OCI-LY7 (cell line): ENCODE measurements around the gene DDRGK1. TPM values are rescaled to one million over a fixed set of nuclear protein-coding genes. Genes with fewer than 3 reads are reported as not detected.
A peak's percentile ranks its signal among the peaks of the same experiment; 100 is the strongest.

Experiments used
- BruUV-seq: library from RNA; stranded (reverse); fragments of 400-500 nt; replicated peaks from 2 replicates; lab custom pipeline; 2021; lab: Mats Ljungman, UMichigan
- CTCF ChIA-PET: fragments of 300-600 bp; sonication (Branson Sonifier 250); formaldehyde crosslinking; loops from one replicate; lab custom pipeline; 2022; ENCODE audit warnings: antibody characterized with exemption; ENCODE audit not compliant: unreplicated experiment; lab: Charles Lee
- POLR2A ChIA-PET: fragments of 300-600 bp; sonication (Branson Sonifier 250); formaldehyde crosslinking; loops from one replicate; lab custom pipeline; 2022; ENCODE audit warnings: antibody characterized with exemption; lab: Charles Lee
- DNase-seq: peaks from one replicate; pipeline ENCODE4 v3.0.0-alpha.2; 2015; ENCODE audit warnings: low spot score
- H2AFZ ChIP-seq: fragments of 200-600 bp; sonication (generic), shearing (Covaris generic); 2 replicates; pipeline ENCODE4 v1.6.1; 2014; ENCODE audit warnings: mild to moderate bottlenecking, antibody characterized with exemption, low read length, moderate library complexity
- H3K27ac ChIP-seq: fragments of 200-600 bp; sonication (generic); 2 replicates; pipeline ENCODE4 v1.5.1; 2014; ENCODE audit warnings: mixed run types, low read depth, mild to moderate bottlenecking, moderate library complexity, low read length, inconsistent platforms; ENCODE audit not compliant: poor library complexity, severe bottlenecking
- H3K36me3 ChIP-seq: fragments of 200-600 bp; sonication (generic); 2 replicates; pipeline ENCODE4 v1.6.1; 2014; ENCODE audit warnings: mild to moderate bottlenecking, antibody characterized with exemption, low read length, moderate library complexity, mixed read lengths; ENCODE audit not compliant: insufficient read depth
- H3K4me1 ChIP-seq: fragments of 200-600 bp; sonication (generic); 2 replicates; pipeline ENCODE4 v1.5.1; 2014; ENCODE audit warnings: mild to moderate bottlenecking, low read length; ENCODE audit not compliant: insufficient read depth, poor library complexity, severe bottlenecking
- H3K4me2 ChIP-seq: fragments of 200-600 bp; sonication (generic); 2 replicates; pipeline ENCODE4 v1.6.1; 2014; ENCODE audit warnings: mild to moderate bottlenecking, low read length
- H3K4me3 ChIP-seq: fragments of 200-600 bp; sonication (generic); 2 replicates; pipeline ENCODE4 v1.5.1; 2014; ENCODE audit warnings: mild to moderate bottlenecking, low read depth, low read length; ENCODE audit not compliant: poor library complexity, severe bottlenecking
- H3K79me2 ChIP-seq: fragments of 200-600 bp; sonication (generic); 2 replicates; pipeline ENCODE4 v1.6.1; 2016; ENCODE audit warnings: low read depth, mild to moderate bottlenecking, low read length, moderate library complexity, mixed read lengths; ENCODE audit not compliant: insufficient read depth
- H3K9me2 ChIP-seq: fragments of 200-600 bp; sonication (generic); 2 replicates; pipeline ENCODE4 v1.6.1; 2016; ENCODE audit warnings: mild to moderate bottlenecking, low read length, mixed read lengths; ENCODE audit not compliant: insufficient read depth
- H3K9me3 ChIP-seq: fragments of 200-600 bp; sonication (generic); 2 replicates; pipeline ENCODE4 v1.6.1; 2014; ENCODE audit warnings: mild to moderate bottlenecking, mixed run types, low read length, mixed read lengths
- H4K20me1 ChIP-seq: fragments of 200-600 bp; sonication (generic); 2 replicates; pipeline ENCODE4 v1.6.1; 2014; ENCODE audit warnings: mild to moderate bottlenecking, antibody characterized with exemption, low read length, moderate library complexity, mixed read lengths; ENCODE audit not compliant: insufficient read depth
- CTCF ChIP-seq: fragments of 200-600 bp; sonication (generic); conservative IDR thresholded peaks from 2 replicates; pipeline ENCODE4 v1.5.1; 2014; ENCODE audit warnings: mild to moderate bottlenecking, antibody characterized with exemption, low read length, moderate library complexity, mixed read lengths
- EZH2phosphoT487 ChIP-seq: fragments of 200-600 bp; sonication (generic); IDR thresholded peaks from 2 replicates; pipeline ENCODE4 v1.6.1; 2018; ENCODE audit warnings: low read depth, borderline replicate concordance, mild to moderate bottlenecking, mixed run types, antibody characterized with exemption, low read length, moderate library complexity, mixed read lengths
- intact Hi-C: fragments of 100-400 bp; cut with micrococcal nuclease; formaldehyde crosslinking; loops from one replicate; pipeline ENCODE4 v1.10.0; 2022; ENCODE audit not compliant: unreplicated experiment
- total RNA-seq, 2 experiments: library from RNA; depleted of rRNA in 1 of 2; stranded (reverse); fragments of >200 nt in 1 of 2; shearing (Covaris generic) in 1 of 2; gene quantifications; 2 replicates each; pipeline ENCODE4 v1.2.3, GENCODE V29; 2014 to 2022

DDRGK1 gene
- total RNA-seq, 2 experiments from 2014 or later, result 37.7 to 55.0 TPM

- Histone ChIP-seq H3K4me2 (peak overlapping the region; percentile 92), H2AFZ (no peak overlapping the region; the same call in 1 of the 2 replicates), H3K9me2 (no peaks in the 10 kb centered on the region), H4K20me1 (no peaks in the 10 kb centered on the region; the same call in 1 of the 2 replicates), H3K4me3 (peak overlapping the region; percentile 73), H3K27ac (no peak overlapping the region), H3K9me3 (no peaks in the 10 kb centered on the region), H3K36me3 (no peaks in the 10 kb centered on the region), H3K79me2 (no peaks in the 10 kb centered on the region), H3K4me1 (peaks cover 11% of the 10 kb centered on the region)
- no peak for DNase-seq
- intact Hi-C loops, result no loop called here
- TF ChIP-seq CTCF (no peak), EZH2phosphoT487 (no peak)
- no TSS peak for BruUV-seq
- POLR2A ChIA-PET, result no interaction called here
- CTCF ChIA-PET, result no interaction called here
These were observed 35.6 kb upstream of the DDRGK1 start for GRCh38 chr20:3239867-3240775.

- ChIA-PET CTCF (no interaction called here), POLR2A (interaction anchor here (0.6 kb wide), 1 partner anchor 28 kb away, joined by 4 read pairs; no protein-coding TSS in a partner anchor)
- Histone ChIP-seq H3K9me2 (no peaks in the 10 kb centered on the region), H3K79me2 (no peaks in the 10 kb centered on the region), H3K4me1 (peaks cover 11% of the 10 kb centered on the region), H3K36me3 (no peaks in the 10 kb centered on the region), H3K4me3 (peak within 1 kb of the TSS; percentile 73), H4K20me1 (no peaks in the 10 kb centered on the region), H3K27ac (no peak within 1 kb of the TSS), H3K4me2 (peak within 1 kb of the TSS; percentile 92), H3K9me3 (no peaks in the 10 kb centered on the region), H2AFZ (peak within 1 kb of the TSS; percentile 63)
- intact Hi-C loops, result no loop called here
- DNase-seq, result peak; percentile 68
- no TSS peak for BruUV-seq
- TF ChIP-seq EZH2phosphoT487 (no peak), CTCF (no peak)
These were observed 34.8 kb upstream of the DDRGK1 start, which contains the start of gene SLC4A11 for GRCh38 chr20:3239026-3239866. SLC4A11 (minus strand) TSS chr20:3239190; CDS start chr20:3239137, 53 bp downstream.
